Muscle of leg (tissue), 11 donors: ENCODE results near the gene RRN3. TPM values are rescaled to one million over a fixed set of nuclear protein-coding genes. Genes with fewer than 3 reads are reported as not detected.
"Not testable (repeated sequence)": the region's sequence is repeated elsewhere in the genome, so short reads cannot be mapped to it uniquely, and the experiment has no call there.

Experiments
- DNase-seq: peaks from one replicate; pipeline ENCODE4 v3.0.0; 2013
- H3K27ac ChIP-seq: one replicate; pipeline ENCODE4 v1.5.1; 2013; ENCODE audit warnings: mild to moderate bottlenecking, low read length, control low read depth
- H3K27me3 ChIP-seq: one replicate; pipeline ENCODE4 v1.6.1; 2013; ENCODE audit warnings: low read length; ENCODE audit not compliant: control insufficient read depth, insufficient read depth
- H3K36me3 ChIP-seq: one replicate; pipeline ENCODE4 v1.6.1; 2013; ENCODE audit warnings: low read length; ENCODE audit not compliant: control insufficient read depth, insufficient read depth
- H3K4me1 ChIP-seq: one replicate; pipeline ENCODE4 v1.6.1; 2013; ENCODE audit warnings: low read length; ENCODE audit not compliant: control insufficient read depth, insufficient read depth
- H3K4me3 ChIP-seq: one replicate; pipeline ENCODE4 v1.5.1; 2013; ENCODE audit warnings: low read length, control low read depth
- H3K9me3 ChIP-seq: replicated peaks from 2 replicates; pipeline ENCODE4 v1.6.1; 2013; ENCODE audit warnings: low read depth, low read length; ENCODE audit not compliant: control insufficient read depth
- WGBS: methylation state at CpG from one replicate; pipeline ENCODE4 v1.1.5; 2013; ENCODE audit warnings: missing lambda C conversion rate; ENCODE audit not compliant: insufficient coverage; 5-methylcytosine and 5-hydroxymethylcytosine counted together
- polyA plus RNA-seq, 8 donors: library from polyadenylated mRNA; unstranded; fragments of 120-200 nt; gene quantifications; one replicate each; pipeline versions ENCODE4 v1.2.1 to v1.2.3, GENCODE V29; 2013; ENCODE audit warnings: inconsistent platforms in 1 of 8, low replicate concordance in 1 of 8; ENCODE audit not compliant: insufficient read length in 8 of 8, insufficient read depth in 1 of 8
- total RNA-seq: library from RNA; stranded (reverse); fragments of 120-200 nt; gene quantifications from one replicate; pipeline ENCODE4 v1.2.4, GENCODE V29; 2013

Gene RRN3
- total and polyA plus RNA-seq, 9 donors, result 24.8 to 33.1 (median 26.8) TPM

GRCh38 chr16:15015671-15016070 is 78.4 kb downstream of the RRN3 start:
- no CpG with 5 or more reads among the region's 3 CpGs for WGBS
- not testable (repeated sequence) for DNase-seq, H3K27ac ChIP-seq, H3K4me3 ChIP-seq, H3K27me3 ChIP-seq, H3K9me3 ChIP-seq
- peaks cover 14% of the 10 kb centered on the region for H3K4me1 ChIP-seq
- H3K36me3 ChIP-seq, result peaks cover 28% of the 10 kb centered on the region

- H3K4me3 ChIP-seq, H3K27ac ChIP-seq, H3K27me3 ChIP-seq, DNase-seq, H3K9me3 ChIP-seq: not testable (repeated sequence)
- Histone ChIP-seq H3K4me1 (peaks cover 14% of the 10 kb centered on the region), H3K36me3 (peaks cover 17% of the 10 kb centered on the region)
- WGBS, result 100% methylated on average over 2 of the region's 10 CpGs
Measured at GRCh38 chr16:15012941-15013340, 81.1 kb downstream of the RRN3 start.

Other genes starting within 250 kb of the RRN3 start
- 93.3 TPM for gene NPIPA1, start 156.8 kb downstream of the RRN3 start, total RNA-seq
- 100 to 1,000 TPM in 5 of 8 donors, 10 to 100 TPM in 3; 77.6 to 132 (median 109) TPM for gene NPIPA1, start 156.8 kb downstream of the RRN3 start, polyA plus RNA-seq
- 40.8 TPM for gene PDXDC1, start 119.2 kb downstream of the RRN3 start, total RNA-seq
- gene PDXDC1, start 119.2 kb downstream of the RRN3 start, polyA plus RNA-seq, result 10 to 100 TPM; 34.8 to 58.8 (median 43.5) TPM
- gene NTAN1, start 38.2 kb downstream of the RRN3 start, total RNA-seq, result 34.9 TPM
- 10 to 100 TPM; 40.1 to 53.4 (median 45.1) TPM for gene NTAN1, start 38.2 kb downstream of the RRN3 start, polyA plus RNA-seq